ENCODE measurements around the gene TMEM217.

Gene TMEM217

GRCh38 chr6:37244430-37245310 is 13.3 kb downstream of the TMEM217 start:
- peak; percentile 62 for DNase-seq

DNA sequence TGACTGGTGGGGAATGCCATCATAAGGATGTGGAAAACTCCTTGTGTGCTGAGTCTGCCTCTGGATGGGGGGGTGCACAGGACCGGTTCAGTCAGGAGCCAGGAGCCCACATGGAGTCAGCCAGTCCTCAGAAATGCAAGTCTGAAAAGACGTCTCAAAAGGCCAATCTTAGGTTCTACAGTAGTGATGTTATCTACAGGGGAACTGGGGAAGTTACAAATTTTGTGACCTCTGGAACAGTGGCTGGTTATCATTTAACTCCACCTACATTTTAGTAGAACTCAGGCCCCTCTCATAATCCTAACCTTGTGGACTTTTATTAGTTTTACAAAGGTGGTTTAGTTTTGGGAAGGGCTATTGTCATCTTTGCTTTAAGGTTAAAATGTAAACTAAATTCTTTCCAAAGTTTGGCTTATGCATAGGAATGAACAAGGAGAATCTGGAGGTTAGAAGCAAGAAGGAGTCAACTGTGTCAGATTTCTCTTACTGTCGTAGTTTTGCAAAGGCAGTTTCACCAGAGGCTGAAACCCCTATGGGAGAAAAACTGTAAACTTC is 14.1 kb downstream of the TMEM217 start:
- no peak for DNase-seq

GRCh38 chr6:37243131-37243815 is 14.7 kb downstream of the TMEM217 start:
- DNase-seq = no peak

DNA sequence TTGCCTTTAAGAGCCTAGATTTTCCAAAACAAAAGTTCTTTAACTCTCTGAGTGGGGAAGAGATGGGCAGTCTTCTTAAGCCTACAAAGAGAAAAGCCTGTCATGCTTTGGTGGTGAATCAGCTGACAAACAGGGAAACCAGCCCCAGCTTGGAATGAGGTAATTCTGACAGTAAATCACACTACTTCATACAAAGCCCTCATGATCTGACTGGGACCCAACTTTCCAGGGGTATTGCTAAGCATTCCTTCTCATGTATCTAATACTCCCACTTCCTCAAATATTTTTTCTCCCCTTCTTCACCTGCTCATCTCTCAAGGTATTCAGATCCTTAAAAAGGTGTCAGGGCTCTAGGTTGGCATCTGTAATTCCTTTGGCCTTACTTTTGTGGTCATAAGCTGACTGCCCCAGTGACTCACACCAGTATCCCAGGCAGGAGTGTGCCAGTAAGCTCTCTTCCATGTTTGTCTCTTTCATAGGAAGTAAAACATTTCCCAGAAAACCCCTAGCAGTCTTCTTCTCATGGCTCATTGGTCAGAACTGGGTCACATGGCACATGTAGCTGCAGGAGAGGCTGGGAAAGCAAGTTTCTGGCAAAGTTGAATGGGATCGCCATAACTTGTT is 15.4 kb downstream of the TMEM217 start:
- DNase-seq = no peak

- DNase-seq = no peak
These were observed 16.0 kb downstream of the TMEM217 start for GRCh38 chr6:37241775-37242428.

DNA sequence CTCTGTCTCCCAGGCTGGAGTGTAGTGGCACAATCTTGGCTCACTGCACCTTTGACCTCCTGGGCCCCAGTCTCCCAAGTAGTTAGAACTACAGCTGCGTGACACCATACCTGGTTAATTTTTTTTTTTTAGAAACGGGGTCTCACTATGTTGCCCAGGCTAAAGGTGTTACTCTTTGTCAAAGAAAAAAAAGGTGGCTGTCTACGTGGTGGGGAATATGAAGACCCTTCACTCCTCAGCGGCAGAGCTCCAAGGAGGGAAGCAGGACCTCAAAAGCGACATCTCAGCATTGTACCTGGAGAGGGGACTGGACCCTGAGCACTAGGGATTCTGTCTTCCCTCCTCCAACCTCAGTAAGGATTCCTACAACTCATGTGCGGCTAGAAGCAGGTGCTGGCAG is 16.8 kb downstream of the TMEM217 start:
- no peak for DNase-seq

DNA sequence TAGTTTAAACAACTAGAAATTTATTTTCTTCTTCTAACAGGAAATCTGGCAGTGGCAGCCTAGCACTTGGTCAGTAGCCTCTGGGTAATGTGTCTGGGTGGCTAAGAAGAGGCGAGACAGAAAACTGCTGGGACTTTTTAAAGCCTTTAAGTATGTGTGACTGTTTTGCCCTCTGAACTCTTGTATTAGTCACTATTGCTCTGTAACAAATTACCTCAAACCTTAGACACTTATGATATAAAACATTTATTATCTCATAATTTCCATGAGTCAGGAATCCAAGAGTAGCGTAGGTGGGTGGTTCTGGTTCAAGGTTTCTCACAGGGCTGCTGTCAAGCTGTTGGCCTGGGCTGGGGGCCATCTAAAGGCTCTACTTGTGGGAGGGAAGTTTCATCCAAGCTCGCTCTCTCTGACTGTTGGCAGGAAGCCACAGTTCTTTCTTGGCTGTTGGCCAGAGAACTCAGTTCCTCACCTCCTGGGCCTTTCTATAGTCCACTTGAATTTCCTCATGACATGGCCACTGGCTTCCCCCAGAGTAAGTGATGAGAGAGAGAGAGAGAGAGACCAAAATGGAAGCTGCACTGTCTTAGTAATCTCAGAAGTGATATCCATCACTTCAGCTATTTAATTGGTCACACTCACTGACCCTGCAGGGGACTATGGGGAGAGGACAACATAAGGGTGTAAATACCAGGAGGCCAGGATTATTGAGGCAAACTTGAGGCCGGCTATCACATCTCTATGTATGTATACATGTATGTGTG is 17.8 kb downstream of the TMEM217 start:
- peak; percentile 52 for DNase-seq

DNA sequence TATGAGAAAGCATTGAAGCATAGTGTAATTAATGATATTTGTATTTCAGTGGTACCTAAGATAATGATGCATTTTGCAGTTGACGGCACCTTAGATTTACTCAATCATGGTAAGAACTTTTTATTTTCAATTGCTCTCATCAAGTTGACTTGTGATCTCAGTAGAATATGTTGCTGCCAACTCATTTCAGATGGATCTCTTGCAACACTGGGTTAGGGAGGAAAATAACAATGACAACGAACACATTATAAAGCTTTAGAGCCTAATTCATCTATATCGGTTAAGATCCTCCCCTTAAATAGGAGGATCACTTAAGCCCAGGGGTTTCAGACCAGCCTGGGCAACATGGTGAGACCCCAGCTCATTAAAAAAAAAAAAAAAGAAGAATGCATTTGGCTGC is 18.4 kb downstream of the TMEM217 start:
- DNase-seq = no peak

GRCh38 chr6:37238381-37238780 is 19.6 kb downstream of the TMEM217 start:
- DNase-seq = no peak

DNA sequence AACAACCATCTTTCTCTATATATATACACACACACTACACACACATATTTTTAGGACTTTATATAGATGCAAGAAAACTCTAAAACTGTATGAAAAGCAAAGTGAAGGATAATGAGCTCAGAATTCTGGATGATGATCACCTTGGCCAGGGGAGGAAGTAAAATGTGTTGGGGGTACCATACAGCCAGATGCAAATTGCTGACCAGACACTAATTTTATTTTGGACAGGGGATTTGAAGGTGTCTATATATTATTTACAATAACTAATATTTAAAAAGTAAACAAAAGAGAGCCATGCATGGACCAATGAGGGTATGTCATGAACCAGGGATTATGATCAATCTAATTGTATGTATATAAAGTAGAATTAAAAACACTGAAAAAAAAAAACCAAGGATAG is 20.2 kb downstream of the TMEM217 start:
- DNase-seq = no peak

GRCh38 chr6:37236921-37237320 is 21.0 kb downstream of the TMEM217 start:
- no peak for DNase-seq

DNA sequence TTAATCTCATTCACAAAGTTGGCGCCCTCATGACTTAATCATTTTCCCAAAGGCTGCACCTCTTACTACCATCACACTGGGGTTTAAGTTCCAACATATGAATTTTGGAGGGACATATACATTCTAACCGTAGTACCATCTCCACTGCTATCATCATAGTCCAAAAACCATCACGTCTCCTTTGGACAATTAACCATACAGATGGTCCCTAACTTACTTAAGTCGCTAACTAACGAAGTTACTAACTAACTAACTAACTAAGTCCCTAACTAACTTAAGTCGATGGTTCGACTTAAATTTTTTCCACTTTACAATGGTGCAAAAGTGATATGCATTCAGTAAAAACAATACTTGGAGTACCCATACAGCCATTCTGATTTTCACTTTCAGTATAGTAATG is 24.4 kb downstream of the TMEM217 start:
- no peak for DNase-seq

- DNase-seq = no peak
These were observed 25.4 kb downstream of the TMEM217 start for GRCh38 chr6:37232430-37233017.

DNA sequence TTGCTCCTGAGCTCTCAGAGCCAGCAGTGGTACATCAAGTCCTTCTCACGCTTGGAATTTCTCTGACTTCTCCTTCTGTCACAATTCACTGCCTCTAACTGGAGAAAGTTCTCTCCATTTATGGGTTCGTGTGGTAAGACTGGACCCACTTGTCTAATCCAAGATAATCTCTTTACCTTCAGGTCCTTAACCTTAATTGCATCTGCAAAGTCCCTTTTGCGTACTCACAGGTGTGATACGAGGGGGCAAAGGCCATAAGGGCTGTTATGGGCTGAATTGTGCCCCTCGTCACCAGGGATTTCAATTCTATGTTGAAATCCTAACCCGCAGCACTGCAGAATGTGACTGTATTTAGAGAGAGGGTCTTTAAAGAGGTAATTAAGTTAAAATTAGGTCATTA is 27.8 kb downstream of the TMEM217 start:
- no peak for DNase-seq

- DNase-seq = no peak
These were observed 32.4 kb downstream of the TMEM217 start for GRCh38 chr6:37225350-37226169.

- DNase-seq = no peak
These were observed 35.0 kb downstream of the TMEM217 start for GRCh38 chr6:37222992-37223391.

DNA sequence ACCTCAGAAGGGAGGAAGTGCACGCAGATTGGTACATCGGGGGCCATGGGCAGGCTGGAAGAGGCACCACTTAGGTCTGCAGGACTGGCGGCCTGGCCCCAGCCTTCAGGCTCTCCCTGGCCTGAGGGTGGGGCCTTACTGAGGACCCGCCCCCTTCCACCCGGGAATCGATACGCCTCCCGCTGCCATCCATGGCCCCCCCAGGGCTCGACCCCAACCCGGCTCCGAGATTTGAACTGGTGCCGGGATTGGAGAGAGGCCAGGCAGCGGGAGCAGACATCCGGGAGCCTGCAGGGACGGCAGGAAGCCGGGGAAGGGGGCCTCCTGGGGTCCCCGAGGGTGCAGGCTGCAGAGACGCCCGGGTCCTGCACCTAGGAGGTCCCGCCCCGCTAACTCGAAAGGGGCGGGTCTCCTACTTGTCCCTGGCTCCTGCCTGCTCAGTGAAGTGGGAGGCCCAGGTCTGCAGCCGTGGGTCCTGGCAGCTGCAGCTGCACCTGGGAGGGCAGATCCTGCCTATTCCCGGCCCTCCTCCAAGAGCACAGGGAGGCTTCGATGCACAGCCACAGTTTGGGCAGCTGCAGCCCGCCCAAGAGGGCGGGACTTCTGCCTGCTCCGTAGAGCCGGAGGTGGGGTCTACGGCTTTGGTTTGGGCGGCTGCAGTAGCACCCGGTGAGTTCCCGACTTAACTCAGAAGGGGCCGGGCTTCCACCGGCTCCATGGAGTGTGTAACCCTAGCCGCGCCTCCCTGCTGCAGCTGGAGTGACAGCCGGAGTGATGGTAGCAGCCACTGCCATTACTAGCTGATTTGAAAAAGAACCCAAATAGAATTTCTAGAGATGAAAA is 35.6 kb downstream of the TMEM217 start:
- peak; percentile 92 for DNase-seq

DNA sequence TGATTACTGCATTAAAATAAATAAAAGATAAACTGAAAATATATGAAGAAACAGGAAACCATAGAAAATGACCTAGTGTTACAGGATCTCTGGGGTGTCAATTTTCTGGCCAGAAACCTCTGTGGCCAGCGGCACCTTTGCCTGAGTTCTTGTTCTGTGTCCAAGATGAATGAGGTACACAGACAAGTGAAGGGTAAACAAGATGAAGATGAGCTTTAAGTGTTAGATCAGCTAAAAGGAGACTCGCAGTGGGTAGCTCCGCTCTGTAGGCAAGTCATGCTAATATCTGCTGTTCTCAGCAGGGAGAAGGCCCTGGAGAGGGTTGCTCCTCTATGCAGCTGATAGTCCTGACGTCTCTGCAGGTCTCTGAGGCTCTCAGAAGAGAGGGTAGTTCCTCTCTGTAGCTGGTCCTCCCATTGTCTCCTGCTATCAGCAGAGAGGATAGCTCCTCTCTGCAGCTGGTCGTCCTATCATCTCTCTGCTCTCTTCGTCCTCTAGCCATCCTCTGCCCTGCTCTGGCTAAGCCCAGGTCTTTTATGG is 36.3 kb downstream of the TMEM217 start:
- no peak for DNase-seq

- DNase-seq = no peak
These were observed 39.4 kb downstream of the TMEM217 start for GRCh38 chr6:37218511-37218910.
